Measurements from ENCODE around the gene CRY1.

Gene CRY1

GRCh38 chr12:107025671-107026070 is 67.7 kb downstream of the CRY1 start:
- Histone ChIP-seq H3K4me1 (ENCODE audit: control insufficient read depth in 2 of 2, insufficient read depth in 1 of 2, low read depth in 1 of 2, low read length in 2 of 2) (peaks cover 4 to 10% of the 10 kb centered on the region in 2 donors), H3K4me3 (ENCODE audit: low read length in 2 of 2) (no peak overlapping the region), H4K91ac (ENCODE audit: low read depth, low read length, poor library complexity) (no peak overlapping the region), H2BK12ac (ENCODE audit: low read length) (no peak overlapping the region), H3K18ac (ENCODE audit: low read length) (no peak overlapping the region), H3K79me1 (ENCODE audit: low read depth, low read length) (no peaks in the 10 kb centered on the region), H3K9me3 (replicated peaks in 1 of 2; ENCODE audit: control insufficient read depth in 2 of 2, insufficient read depth in 1 of 2, low read depth in 1 of 2, low read length in 2 of 2) (no peaks in the 10 kb centered on the region), H3K23ac (ENCODE audit: low read depth, low read length, poor library complexity) (no peak overlapping the region), H3K27me3 (ENCODE audit: control insufficient read depth in 3 of 3, insufficient read depth in 3 of 3, low read depth in 1 of 3, low read length in 3 of 3) (no peaks in the 10 kb centered on the region), H2BK120ac (ENCODE audit: low read depth, low read length) (no peak overlapping the region), H2BK15ac (ENCODE audit: low read length) (no peak overlapping the region), H3K27ac (replicated peaks; ENCODE audit: low read length) (no peak overlapping the region), H3K9ac (ENCODE audit: low read depth, low read length, poor library complexity) (no peak overlapping the region), H4K8ac (ENCODE audit: low read depth, low read length) (no peak overlapping the region), H3K14ac (ENCODE audit: low read length) (no peak overlapping the region), H3K4ac (ENCODE audit: low read length) (no peak overlapping the region), H2AK5ac (ENCODE audit: low read depth, low read length) (no peak overlapping the region), H3K36me3 (replicated peaks in 1 of 2; ENCODE audit: control insufficient read depth in 2 of 2, insufficient read depth in 2 of 2, low read length in 2 of 2) (no peaks in the 10 kb centered on the region), H2AFZ (ENCODE audit: low read length) (no peak overlapping the region), H2BK5ac (ENCODE audit: low read length) (no peak overlapping the region), H3K4me2 (ENCODE audit: insufficient read depth, low read length, poor library complexity, severe bottlenecking) (no peak overlapping the region)
- no CpG with 5 or more reads among the region's 1 CpG for WGBS, 2 donors (ENCODE audit: extremely low coverage in 2 of 2, insufficient read length in 2 of 2, insufficient replicate concordance in 1 of 2)
- no peak for DNase-seq (ENCODE audit: low spot score)

- Histone ChIP-seq H2BK5ac (ENCODE audit: low read length) (no peak overlapping the region), H3K4ac (ENCODE audit: low read length) (no peak overlapping the region), H3K23ac (ENCODE audit: low read depth, low read length, poor library complexity) (no peak overlapping the region), H2BK12ac (ENCODE audit: low read length) (no peak overlapping the region), H4K8ac (ENCODE audit: low read depth, low read length) (no peak overlapping the region), H3K27ac (replicated peaks; ENCODE audit: low read length) (no peak overlapping the region), H3K4me2 (ENCODE audit: insufficient read depth, low read length, poor library complexity, severe bottlenecking) (no peak overlapping the region), H3K36me3 (replicated peaks in 1 of 2; ENCODE audit: control insufficient read depth in 2 of 2, insufficient read depth in 2 of 2, low read length in 2 of 2) (peaks cover 0 to 2% of the 10 kb centered on the region in 2 donors), H3K9ac (ENCODE audit: low read depth, low read length, poor library complexity) (no peak overlapping the region), H3K4me3 (ENCODE audit: low read length in 2 of 2) (no peak overlapping the region), H3K9me3 (replicated peaks in 1 of 2; ENCODE audit: control insufficient read depth in 2 of 2, insufficient read depth in 1 of 2, low read depth in 1 of 2, low read length in 2 of 2) (no peaks in the 10 kb centered on the region), H2AK5ac (ENCODE audit: low read depth, low read length) (no peak overlapping the region), H3K18ac (ENCODE audit: low read length) (no peak overlapping the region), H3K14ac (ENCODE audit: low read length) (no peak overlapping the region), H3K79me1 (ENCODE audit: low read depth, low read length) (no peaks in the 10 kb centered on the region), H3K4me1 (ENCODE audit: control insufficient read depth in 2 of 2, insufficient read depth in 1 of 2, low read depth in 1 of 2, low read length in 2 of 2) (no peaks in the 10 kb centered on the region), H3K27me3 (ENCODE audit: control insufficient read depth in 3 of 3, insufficient read depth in 3 of 3, low read depth in 1 of 3, low read length in 3 of 3) (no peaks in the 10 kb centered on the region), H2BK120ac (ENCODE audit: low read depth, low read length) (no peak overlapping the region), H2AFZ (ENCODE audit: low read length) (no peak overlapping the region), H4K91ac (ENCODE audit: low read depth, low read length, poor library complexity) (no peak overlapping the region), H2BK15ac (ENCODE audit: low read length) (no peak overlapping the region)
- DNase-seq (ENCODE audit: low spot score): no peak
- no CpG with 5 or more reads among the region's 2 CpGs for WGBS, 2 donors (ENCODE audit: extremely low coverage in 2 of 2, insufficient read length in 2 of 2, insufficient replicate concordance in 1 of 2)
Measured at GRCh38 chr12:107019546-107019945, 73.8 kb downstream of the CRY1 start.

GRCh38 chr12:107017042-107017441 is 76.3 kb downstream of the CRY1 start:
- no CpG with 5 or more reads among the region's 4 CpGs for WGBS, 2 donors (ENCODE audit: extremely low coverage in 2 of 2, insufficient read length in 2 of 2, insufficient replicate concordance in 1 of 2)
- no peak overlapping the region for H3K18ac ChIP-seq (ENCODE audit: low read length)
- no peak overlapping the region for H4K91ac ChIP-seq (ENCODE audit: low read depth, low read length, poor library complexity)
- H3K27ac ChIP-seq (replicated peaks; ENCODE audit: low read length): no peak overlapping the region
- no peak overlapping the region for H4K8ac ChIP-seq (ENCODE audit: low read depth, low read length)
- no peaks in the 10 kb centered on the region for H3K9me3 ChIP-seq (replicated peaks in 1 of 2; ENCODE audit: control insufficient read depth in 2 of 2, insufficient read depth in 1 of 2, low read depth in 1 of 2, low read length in 2 of 2)
- no peak overlapping the region for H3K23ac ChIP-seq (ENCODE audit: low read depth, low read length, poor library complexity)
- H2BK15ac ChIP-seq (ENCODE audit: low read length): no peak overlapping the region
- no peak overlapping the region for H3K14ac ChIP-seq (ENCODE audit: low read length)
- H3K4me2 ChIP-seq (ENCODE audit: insufficient read depth, low read length, poor library complexity, severe bottlenecking): no peak overlapping the region
- no peaks in the 10 kb centered on the region for H3K27me3 ChIP-seq (ENCODE audit: control insufficient read depth in 3 of 3, insufficient read depth in 3 of 3, low read depth in 1 of 3, low read length in 3 of 3)
- no peak overlapping the region for H3K9ac ChIP-seq (ENCODE audit: low read depth, low read length, poor library complexity)
- H2BK120ac ChIP-seq (ENCODE audit: low read depth, low read length): no peak overlapping the region
- no peak overlapping the region for H2AK5ac ChIP-seq (ENCODE audit: low read depth, low read length)
- no peak overlapping the region for H2AFZ ChIP-seq (ENCODE audit: low read length)
- no peak for DNase-seq (ENCODE audit: low spot score)
- H3K4me3 ChIP-seq (ENCODE audit: low read length in 2 of 2): no peak overlapping the region
- H3K79me1 ChIP-seq (ENCODE audit: low read depth, low read length): no peaks in the 10 kb centered on the region
- H3K4me1 ChIP-seq (ENCODE audit: control insufficient read depth in 2 of 2, insufficient read depth in 1 of 2, low read depth in 1 of 2, low read length in 2 of 2): no peaks in the 10 kb centered on the region
- no peak overlapping the region for H2BK12ac ChIP-seq (ENCODE audit: low read length)
- peaks cover 0 to 7% of the 10 kb centered on the region in 2 donors for H3K36me3 ChIP-seq (replicated peaks in 1 of 2; ENCODE audit: control insufficient read depth in 2 of 2, insufficient read depth in 2 of 2, low read length in 2 of 2)
- no peak overlapping the region for H2BK5ac ChIP-seq (ENCODE audit: low read length)
- H3K4ac ChIP-seq (ENCODE audit: low read length): no peak overlapping the region

GRCh38 chr12:107014055-107014454 is 79.3 kb downstream of the CRY1 start:
- WGBS, 2 donors (ENCODE audit: extremely low coverage in 2 of 2, insufficient read length in 2 of 2, insufficient replicate concordance in 1 of 2): no CpG with 5 or more reads among the region's 3 CpGs

More at GRCh38 chr12:107014055-107014454, 79.3 kb downstream of the CRY1 start:
- no peak overlapping the region for H3K23ac ChIP-seq (ENCODE audit: low read depth, low read length, poor library complexity)
- peaks cover 0 to 7% of the 10 kb centered on the region in 2 donors for H3K36me3 ChIP-seq (replicated peaks in 1 of 2; ENCODE audit: control insufficient read depth in 2 of 2, insufficient read depth in 2 of 2, low read length in 2 of 2)
- no peaks in the 10 kb centered on the region for H3K4me1 ChIP-seq (ENCODE audit: control insufficient read depth in 2 of 2, insufficient read depth in 1 of 2, low read depth in 1 of 2, low read length in 2 of 2)
- no peak overlapping the region for H2BK15ac ChIP-seq (ENCODE audit: low read length)
- H3K79me1 ChIP-seq (ENCODE audit: low read depth, low read length): no peaks in the 10 kb centered on the region
- no peak overlapping the region for H2AFZ ChIP-seq (ENCODE audit: low read length)
- H3K14ac ChIP-seq (ENCODE audit: low read length): no peak overlapping the region
- H3K27me3 ChIP-seq (ENCODE audit: control insufficient read depth in 3 of 3, insufficient read depth in 3 of 3, low read depth in 1 of 3, low read length in 3 of 3): no peaks in the 10 kb centered on the region
- H2AK5ac ChIP-seq (ENCODE audit: low read depth, low read length): no peak overlapping the region
- H3K9me3 ChIP-seq (replicated peaks in 1 of 2; ENCODE audit: control insufficient read depth in 2 of 2, insufficient read depth in 1 of 2, low read depth in 1 of 2, low read length in 2 of 2): no peaks in the 10 kb centered on the region
- H4K8ac ChIP-seq (ENCODE audit: low read depth, low read length): no peak overlapping the region
- no peak overlapping the region for H3K4ac ChIP-seq (ENCODE audit: low read length)
- H3K27ac ChIP-seq (replicated peaks; ENCODE audit: low read length): no peak overlapping the region
- no peak overlapping the region for H2BK120ac ChIP-seq (ENCODE audit: low read depth, low read length)
- H3K4me2 ChIP-seq (ENCODE audit: insufficient read depth, low read length, poor library complexity, severe bottlenecking): no peak overlapping the region
- H2BK12ac ChIP-seq (ENCODE audit: low read length): no peak overlapping the region
- H3K9ac ChIP-seq (ENCODE audit: low read depth, low read length, poor library complexity): no peak overlapping the region
- H3K18ac ChIP-seq (ENCODE audit: low read length): no peak overlapping the region
- no peak for DNase-seq (ENCODE audit: low spot score)
- H3K4me3 ChIP-seq (ENCODE audit: low read length in 2 of 2): no peak overlapping the region
- no peak overlapping the region for H4K91ac ChIP-seq (ENCODE audit: low read depth, low read length, poor library complexity)
- H2BK5ac ChIP-seq (ENCODE audit: low read length): no peak overlapping the region

Data from neuronal stem cell (in vitro differentiated cells).